Fibroblast of peridontal ligament (primary cell): ENCODE measurements around the gene ATOH8.
A peak's percentile ranks its signal among the peaks of the same experiment; 100 is the strongest.

Experiments used
- DNase-seq: peaks from one replicate; pipeline ENCODE4 v3.0.0-alpha.2; 2010; ENCODE audit errors: extremely low read depth

ATOH8 gene

DNA sequence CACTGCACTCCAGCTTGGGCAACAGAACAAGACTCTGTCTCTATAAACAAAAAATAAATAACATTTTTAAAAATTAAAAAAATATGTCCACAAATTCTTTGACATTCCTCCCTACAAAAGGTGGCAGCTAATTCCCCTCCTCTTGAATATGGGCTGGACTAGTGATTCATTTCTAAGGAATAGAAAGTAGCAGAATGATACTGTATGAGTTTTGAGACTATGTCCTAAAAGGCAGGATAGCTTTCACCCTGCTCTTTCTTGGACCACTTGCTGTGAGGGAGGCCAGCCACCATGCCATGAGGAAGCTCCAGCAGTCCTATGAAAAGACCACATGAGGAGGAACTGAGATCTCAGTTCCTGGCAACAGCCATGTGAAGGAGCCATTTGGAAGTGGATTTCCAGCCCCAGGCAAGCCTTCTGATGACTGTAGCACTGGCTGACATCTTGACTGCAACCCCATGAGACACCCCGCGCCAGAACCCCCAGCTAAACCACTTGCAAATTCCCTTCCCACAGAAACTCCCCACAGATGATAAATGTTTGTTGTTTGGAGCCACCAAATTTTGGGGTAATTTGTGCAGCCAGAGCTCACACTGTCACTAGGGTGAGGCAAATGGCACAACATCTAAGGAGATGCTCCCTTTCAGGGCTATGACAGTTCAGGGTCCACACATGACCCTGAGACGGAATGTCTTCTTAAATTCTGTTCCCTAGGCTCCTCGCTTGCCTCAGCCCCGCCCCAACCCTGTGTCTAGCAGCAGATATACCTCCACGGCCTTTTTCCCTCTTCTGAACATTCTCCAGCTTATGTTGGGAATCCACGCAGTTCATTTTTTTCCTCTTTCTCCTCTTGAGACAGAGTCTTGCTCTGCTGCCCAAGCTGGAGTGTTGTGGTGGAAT is 17.1 kb upstream of the ATOH8 start:
- no peak for DNase-seq

DNA sequence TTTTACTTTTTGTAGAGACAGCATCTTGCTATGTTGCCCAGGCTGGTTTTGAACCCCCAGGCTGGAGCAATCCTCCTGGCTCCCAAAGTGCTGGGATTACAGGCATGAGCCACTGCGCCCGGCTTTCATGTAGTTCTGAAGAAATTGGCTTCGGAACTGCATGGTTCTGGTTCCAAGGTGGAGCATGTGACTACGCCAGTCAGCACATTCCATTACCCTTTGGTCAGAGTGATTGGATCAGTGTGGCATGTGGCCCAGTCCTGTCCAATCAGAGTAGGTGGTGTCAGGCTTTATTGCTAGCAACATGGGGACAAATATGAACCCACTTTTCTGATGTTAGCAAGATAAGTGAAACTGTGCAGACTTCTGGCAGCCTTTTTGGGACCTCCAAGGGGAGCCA is 16.3 kb upstream of the ATOH8 start:
- DNase-seq: peak; percentile 93

DNA sequence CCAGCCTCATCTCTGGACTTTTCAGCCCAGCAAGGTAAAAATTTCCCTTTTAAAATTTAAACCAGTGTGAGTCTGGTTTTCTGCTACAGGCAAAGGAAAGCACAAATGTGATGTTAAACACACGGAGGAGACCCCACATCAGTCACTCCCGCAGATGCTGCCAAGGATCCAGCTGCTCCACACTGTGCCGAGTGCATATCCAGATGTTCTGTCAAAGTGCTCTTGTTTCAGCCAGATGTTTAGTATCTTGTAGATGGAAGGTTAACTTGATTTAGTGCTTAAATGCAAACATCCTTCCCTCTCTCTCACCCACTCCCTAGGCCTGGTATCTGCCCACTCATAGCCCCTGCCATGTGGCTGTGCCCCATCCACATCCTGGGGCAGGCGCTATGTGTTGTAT is 15.8 kb upstream of the ATOH8 start:
- DNase-seq: no peak

DNA sequence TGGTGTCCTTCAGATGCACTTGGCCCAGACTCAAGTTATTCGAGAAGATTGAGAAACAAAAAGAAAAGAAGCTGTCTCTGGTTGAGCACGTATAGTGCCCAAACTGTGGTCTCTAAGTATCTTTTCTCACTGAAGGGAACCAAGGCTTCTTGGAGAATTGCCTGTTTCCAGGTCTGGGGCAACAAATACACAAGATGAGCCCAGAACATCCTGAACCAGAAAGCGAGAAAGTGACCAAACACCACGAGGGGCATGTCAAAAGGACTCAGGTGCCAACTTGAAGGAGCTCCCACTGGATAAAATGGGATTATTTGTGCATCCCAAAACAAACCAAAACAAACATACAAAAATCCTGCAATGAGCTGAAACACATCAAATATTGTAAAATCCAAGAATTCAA is 13.6 kb upstream of the ATOH8 start:
- DNase-seq: no peak

DNA sequence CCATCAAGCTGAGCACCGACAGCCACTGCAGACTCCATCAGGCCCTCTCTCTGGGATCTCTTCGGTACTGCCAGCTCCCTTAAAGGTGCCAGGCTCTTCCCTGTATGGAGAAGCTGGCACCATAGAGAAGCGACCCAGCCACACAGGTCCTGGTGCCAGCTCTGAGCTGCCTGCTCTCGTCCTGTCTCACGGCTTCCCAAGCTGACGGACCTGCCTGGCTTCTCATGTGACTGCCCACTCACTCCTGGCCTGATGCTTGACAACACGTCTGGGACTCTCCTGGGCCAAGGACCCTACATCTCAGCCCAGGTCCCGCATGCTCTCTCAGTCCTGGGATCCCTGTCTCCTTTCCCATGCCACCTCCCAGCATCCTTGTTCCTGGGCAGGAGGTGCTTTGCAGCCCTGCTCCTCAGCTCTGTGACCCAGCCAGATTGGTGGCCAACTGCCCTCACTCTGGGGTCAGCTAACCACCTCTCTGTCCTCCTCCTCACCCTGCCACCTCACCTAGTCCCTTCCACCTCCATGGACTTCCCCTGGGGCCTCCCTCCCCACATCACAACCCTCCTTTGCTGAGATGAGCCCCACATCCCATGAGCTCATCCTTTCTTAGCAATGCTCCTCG is 12.5 kb upstream of the ATOH8 start:
- no peak for DNase-seq

DNA sequence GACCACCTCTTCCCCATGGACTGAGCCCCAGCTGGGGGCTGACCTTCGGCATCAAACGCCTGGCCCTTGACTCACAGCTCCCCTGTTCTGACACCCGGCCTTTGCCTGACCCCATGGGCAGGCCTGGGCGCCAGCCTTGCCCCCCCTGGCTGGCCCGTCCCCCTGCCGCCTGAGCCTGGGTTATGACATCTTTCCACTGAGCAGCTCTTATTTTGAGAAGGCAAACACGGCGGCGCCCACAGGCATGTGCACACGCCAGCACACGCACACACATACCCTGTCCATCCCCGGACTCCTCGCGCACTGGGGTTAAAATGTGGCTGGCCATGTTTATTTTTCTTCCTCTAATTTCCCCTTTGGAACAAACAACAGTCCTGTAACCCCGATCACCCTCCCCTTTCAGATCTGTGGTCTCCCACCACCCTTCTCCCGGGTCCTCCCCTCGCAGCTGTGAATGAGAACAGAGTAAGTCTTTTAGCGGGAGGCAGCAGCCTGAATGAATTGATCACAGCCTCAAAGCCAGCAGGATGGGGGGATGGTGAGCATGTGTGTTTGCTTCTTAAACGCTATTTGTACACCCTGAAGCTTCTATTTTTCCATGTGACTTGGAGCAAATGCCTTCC is 11.8 kb upstream of the ATOH8 start:
- DNase-seq: peak; percentile 95

DNA sequence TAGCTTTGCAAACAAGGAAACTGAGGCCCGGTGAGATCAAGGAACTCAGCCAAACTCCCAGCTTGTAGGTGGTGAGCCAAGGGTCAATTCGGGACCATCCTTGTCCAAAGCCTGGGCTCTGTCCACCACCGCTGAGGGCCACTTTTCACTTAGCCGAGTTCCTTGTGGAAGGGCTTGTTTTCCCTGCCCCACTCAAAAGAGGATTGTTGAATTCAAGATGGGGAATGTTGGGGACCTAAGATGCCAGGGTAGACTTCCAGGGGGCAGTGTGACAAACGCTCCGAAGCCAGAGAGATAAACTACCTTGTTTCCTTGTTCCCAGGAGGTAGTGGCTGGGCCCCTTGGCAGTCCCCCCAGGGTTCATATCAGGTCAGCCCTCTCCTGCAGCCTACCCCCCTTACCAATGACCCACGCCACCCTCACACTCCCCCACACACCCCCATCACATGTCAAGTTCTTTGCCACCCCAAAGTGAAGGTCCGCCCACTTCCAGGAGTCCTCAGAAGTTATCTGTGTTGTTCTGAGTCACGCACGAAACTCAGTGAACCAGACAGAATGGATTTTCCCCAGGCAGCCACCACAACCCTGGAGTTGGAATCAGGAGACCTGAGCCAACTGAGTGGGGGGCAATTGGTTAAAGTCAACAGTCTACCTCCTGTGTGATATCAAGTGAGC is 10.3 kb upstream of the ATOH8 start:
- DNase-seq: no peak

DNA sequence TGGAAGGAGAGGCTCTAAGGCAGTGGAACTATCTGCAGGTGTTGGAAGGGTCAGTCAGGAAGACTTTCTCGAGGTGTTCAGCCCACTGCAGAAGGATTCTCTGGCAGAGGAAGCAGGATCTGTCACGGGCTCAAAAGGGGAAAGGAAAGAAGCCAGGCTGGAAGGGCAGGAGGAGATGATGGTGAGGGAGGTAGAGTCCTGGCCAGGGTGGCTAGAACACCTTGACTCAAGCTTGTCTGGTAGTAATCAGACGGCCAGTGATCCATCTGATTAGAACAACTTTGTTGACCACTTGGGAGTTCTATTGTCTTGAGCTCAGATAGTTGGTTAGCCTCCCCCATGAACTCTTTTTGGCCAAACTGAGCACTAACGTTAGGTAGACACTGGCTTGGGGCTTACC is 9.7 kb upstream of the ATOH8 start:
- DNase-seq: no peak

DNA sequence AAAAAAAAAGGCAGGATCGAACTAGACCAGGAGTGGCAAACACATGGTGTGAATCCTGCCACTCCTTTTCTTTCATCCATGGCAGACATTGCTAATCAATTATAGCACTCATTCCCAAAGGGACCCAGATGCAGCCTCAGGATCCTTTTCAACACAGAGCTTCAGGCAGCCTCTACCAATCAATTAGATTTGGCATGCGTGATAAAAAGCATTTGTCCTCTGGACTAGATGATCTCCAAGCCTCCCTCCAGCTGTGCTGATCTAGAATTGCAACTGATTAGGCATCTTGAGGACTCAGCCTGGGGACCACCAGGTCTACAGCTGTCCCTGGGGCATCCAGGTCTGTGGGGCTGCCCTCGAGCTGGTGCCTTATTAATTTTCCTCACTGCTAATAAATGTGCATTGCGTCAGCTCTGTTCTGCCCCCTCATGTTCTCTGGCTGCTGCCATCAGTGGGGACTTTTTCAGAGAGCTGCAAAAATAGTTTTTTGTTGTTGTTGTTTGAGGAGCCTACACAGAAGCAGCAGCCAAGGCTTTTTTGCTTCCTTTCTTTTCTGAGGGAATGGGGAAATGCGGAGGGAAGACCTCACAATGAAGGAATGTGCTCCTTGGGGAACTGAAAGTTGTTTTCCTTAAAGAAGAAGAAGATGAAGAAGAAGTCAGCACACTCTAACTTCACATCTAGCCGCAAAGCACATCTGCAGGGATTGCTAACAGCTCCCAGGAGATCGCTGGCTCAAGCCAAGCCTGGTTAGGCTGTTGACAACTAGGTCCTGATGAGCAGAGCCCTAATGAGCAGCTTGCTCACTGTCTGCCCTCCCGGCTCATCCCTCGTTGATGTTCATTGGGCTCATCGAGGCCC is 8.8 kb upstream of the ATOH8 start:
- peak; percentile 91 for DNase-seq

DNA sequence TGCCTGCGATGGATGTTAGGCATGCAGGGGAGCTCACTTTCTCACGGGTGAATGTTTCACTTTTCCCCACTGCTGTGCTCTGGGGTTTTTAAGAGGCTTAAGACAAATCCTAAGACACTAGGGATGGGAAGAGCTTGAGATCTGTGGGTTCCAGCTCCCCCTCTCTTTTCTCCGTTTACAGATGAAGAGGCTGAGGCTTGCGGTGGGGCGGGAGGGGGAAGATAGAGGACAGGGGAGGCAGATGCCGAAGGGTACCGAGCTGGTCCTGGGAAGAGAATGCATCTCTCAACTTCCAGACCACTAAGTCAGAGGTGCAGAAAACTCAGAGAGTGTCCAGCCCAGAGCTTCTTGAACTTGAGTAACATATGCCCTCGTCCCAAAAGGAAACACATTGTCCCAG is 8.2 kb upstream of the ATOH8 start:
- DNase-seq: no peak

DNA sequence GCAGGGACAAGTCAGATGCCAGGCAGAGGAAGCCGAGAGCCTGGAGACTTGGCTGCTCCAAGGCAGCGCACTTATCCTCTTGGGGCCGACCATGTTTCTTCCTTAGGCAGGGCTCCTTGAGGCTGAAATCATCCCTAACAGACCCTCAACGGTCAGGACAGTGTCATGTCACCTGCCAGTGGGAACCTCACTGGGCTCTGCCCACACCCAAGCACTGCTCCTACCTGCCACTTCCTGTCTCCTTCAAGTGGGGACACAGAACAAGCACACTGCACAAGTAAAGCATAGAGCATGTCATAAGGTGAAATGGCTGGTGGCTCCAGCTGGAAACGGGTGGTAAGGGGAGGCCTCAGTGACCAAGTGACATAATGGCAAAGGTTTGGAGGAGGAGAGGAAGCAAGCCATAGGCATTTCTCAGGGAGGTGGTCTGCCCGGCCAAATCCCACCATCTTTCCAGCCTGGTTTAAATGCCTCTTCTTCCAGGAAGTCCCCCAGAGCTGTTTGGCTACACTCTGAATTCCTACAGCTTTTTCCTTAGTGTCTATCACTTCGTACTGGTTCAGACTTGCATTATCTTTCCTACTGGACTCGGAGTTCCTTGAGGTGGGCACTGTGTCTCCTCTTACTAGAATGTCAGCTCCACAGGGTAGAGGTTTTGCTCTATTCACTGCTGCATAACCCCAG is 7.3 kb upstream of the ATOH8 start:
- no peak for DNase-seq

DNA sequence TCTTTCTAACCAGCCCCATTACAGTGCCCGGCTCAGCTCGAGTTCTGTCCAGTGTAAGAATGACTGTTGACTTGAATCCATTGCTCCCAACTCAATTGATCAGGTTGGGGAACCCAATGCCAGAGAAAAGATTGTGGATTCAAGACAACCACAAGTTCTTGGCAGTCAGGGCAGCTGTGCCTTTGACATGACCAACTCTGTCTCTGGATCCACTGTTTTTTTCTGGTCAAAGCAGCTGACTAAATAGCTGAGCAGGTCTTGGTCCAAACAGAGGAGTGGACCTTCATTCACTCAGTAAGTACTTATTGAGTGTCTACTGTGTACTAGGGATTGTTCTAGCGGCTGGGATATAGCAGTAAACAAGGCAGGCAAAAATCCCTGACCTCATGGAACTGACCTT is 6.3 kb upstream of the ATOH8 start:
- DNase-seq: peak; percentile 44

DNA sequence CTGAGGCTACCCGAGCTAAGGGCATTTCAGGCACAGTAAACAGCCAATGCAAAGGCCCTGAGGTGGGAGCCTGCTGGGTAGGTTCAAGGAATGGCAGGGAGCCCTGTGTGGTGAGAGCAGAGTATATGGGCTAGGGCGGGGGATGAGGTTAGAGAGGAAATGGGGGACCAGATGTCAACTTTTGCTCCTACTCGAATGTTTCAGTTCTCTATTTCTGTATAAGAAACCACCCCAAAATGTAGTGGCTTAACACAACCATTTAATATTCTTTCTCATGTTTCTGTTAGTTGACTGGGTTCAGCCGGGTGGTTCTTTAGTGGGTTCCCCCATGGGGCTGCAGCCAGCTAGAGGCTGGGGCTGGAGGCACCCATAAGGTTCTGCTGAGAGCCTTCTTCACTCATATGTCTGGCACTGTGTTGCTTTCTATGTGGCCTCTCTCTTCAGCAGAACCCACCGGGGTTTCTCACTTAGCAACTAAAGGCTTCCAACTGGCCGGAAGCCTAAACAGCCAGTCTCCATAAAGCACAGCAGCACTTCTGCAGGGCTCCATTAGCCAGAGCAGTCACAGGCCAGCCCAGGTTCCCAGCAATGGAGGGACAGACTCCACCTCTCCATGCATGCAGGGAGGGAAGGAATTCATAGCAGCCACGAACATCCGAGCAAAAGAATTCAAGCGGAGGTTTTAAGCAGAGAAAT is 5.6 kb upstream of the ATOH8 start:
- no peak for DNase-seq

DNA sequence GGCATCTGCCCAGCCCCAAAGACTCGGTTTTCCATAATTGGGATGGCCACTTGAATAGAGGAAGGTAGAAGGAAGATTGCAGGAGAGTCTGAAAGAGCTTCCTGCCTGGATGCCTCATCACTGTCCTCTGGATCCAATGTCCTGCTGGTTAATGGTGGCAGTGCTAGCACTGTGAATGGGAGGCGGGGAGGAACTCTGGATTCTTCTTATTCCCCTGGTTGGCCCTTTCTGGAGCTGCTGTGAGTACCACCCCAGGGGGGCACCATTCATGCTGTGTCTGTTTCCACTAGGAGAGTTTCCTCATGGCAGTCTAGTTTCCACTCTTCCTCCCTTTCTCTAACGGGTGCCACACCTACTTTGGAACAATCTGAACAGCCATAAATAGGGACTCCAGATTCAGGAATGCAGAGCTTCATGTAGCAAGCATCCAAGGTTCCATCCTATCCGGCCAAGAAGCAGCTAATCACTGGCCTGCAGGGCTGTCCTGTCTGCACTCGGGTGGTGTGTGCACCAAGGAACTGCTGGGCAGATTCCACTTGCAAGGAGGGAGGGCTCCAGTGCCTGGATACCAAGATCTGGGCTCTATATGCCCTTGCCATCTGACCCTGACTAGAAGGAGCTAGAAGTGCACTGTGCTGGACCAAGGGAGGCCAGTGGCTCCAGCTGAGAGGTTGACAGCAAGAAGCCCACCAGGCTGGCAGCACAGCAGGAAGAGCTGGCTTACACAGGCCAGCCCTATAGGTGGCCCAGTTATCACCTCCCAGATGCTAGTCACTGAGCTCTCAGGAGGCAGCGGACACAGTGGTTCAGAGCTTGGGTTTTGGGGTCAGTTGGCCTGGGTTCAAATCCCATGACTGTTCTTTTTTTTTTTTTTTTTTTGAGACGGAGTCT is 4.6 kb upstream of the ATOH8 start:
- DNase-seq: peak; percentile 56

DNA sequence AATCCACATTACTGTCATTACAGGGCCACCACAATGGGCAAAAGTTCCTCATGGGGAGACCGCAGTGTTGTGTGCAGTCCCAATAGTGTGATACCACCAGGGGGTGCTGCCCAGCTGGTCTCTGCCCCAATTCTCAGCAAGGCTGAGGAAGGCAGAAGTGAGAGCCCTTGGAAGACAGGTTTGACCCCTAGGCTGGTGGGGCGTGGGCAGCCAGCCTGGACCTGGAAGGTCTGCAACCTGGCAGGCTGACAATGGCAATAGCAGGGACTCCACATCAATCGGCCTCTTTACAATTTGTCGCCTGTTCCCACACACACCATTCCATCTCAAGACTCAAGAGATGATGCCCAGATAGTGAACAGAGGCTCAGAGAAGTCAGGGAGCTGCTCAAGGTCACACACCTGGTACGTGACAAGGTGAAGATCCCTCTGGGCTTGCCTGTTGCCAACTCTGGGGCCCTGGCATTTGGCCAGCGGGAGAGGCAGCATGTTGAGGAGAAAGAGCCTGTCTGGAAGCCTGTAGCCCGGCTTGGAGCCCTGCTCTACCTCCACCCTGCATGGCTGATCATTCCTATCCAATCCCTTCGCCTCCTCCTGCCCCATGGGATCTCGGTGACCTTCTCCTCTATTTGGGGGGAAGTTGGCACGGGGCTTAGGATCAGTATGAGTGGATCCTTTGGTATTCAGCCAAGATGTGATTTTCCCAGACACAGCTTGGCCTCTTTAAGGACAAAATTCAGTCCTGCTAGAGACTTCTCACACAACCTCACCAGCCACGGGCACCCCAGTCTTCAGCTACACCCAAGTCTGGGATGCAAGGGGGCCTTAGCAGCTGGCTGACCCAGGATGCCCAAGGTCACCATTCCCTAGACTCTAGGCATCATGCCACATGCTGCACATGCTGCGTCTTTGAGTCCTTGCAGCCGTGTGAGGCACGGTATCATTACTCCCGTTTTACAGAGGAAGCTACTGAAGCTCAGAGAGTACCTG is 2.9 kb upstream of the ATOH8 start:
- DNase-seq: peak; percentile 61

DNA sequence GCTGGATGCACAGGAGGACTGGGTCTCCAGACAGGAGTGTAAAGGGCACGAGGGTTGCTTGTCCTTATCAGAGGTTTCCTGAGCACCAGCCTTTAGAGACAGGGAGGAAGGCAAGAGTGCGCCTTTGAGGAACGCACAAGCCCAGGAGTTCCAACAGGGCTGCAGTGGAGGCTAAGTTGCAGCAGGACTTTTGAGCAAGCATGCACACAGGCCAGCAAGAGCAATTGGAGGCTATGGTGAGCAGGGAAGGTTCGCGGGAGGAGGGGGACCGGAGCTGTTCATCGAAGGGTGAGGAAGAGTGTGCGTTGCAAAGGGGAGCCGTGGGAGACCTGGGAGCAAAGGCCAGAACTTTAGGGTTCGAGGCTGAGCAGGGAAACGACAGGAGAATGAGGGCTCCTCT is 2.2 kb upstream of the ATOH8 start:
- no peak for DNase-seq

DNA sequence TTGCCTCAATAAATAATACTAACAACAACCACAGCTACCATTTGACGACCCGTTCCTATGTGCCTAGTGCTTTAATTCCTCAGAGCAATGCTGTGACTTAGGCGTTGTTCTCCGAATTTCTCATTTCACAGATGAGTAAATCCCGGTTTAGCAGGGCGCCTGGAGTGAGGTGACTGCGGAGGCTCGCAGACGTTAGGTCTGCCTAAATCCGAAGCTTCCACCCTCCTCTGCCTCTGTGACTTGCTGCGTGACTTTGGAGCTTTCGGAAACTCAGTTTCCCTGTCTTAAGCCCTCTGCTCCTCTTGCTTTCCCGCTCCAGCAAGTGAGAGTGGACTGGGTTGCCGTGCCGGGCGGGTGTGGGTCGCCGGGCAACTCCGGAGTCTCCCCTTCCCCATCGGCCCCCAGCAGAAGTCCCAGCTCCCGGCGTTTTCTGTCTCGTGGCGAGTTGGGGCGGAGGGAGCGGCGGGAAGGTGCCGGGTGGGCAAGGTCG is 711 bp upstream of the ATOH8 start:
- DNase-seq: no peak
